GM12878 (cell line): ENCODE measurements around the gene ZNRF3. TPM values are rescaled to one million over a fixed set of nuclear protein-coding genes. Genes with fewer than 3 reads are reported as not detected.

Source experiments
- ATAC-seq: fragments of 200-7000 bp; cut with Tn5 transposase; 3 replicates; pipeline ENCODE4 v1.9.1; 2020; ENCODE audit warnings: mild to moderate bottlenecking, moderate library complexity
- BruUV-seq: library from RNA; stranded (reverse); fragments of 400-500 nt; replicated peaks from 2 replicates; lab custom pipeline; 2021; lab: Mats Ljungman, UMichigan
- CTCF ChIA-PET: fragments of 300-600 bp; sonication (Branson Sonifier 250); formaldehyde crosslinking; extraction: SDS; loops from one replicate; lab custom pipeline; 2021; ENCODE audit warnings: inconsistent platforms; lab: Yijun Ruan, JAX
- POLR2A ChIA-PET: fragments of 350-600 bp; formaldehyde crosslinking; extraction: SDS; loops from one replicate; lab custom pipeline; 2021; ENCODE audit warnings: inconsistent platforms; lab: Charles Lee
- RAD21 ChIA-PET: fragments of 300-600 bp; sonication (Branson Sonifier 250); formaldehyde crosslinking; loops from one replicate; lab custom pipeline; 2023; ENCODE audit warnings: antibody characterized with exemption; ENCODE audit not compliant: unreplicated experiment; lab: Charles Lee
- SMC1A ChIA-PET: fragments of 300-600 bp; sonication (Branson Sonifier 250); formaldehyde crosslinking; loops from one replicate; lab custom pipeline; 2023; ENCODE audit not compliant: unreplicated experiment, uncharacterized antibody; lab: Charles Lee
- DNase-seq: peaks from one replicate; pipeline ENCODE4 v3.0.0-alpha.2; 2011; ENCODE audit warnings: low read depth, low spot score
- FAIRE-seq: peaks from 3 replicates; lab custom pipeline; 2011; peaks lifted over from hg19 to GRCh38; lab: Jason Lieb, UNC
- H2AFZ ChIP-seq: 2 replicates; pipeline ENCODE4 v1.6.0; 2011; ENCODE audit warnings: low read depth, low read length, control low read depth; ENCODE audit not compliant: control insufficient read depth
- H3K27ac ChIP-seq: 2 replicates; pipeline ENCODE4 v1.5.1; 2011; ENCODE audit warnings: control low read depth; ENCODE audit not compliant: control insufficient read depth, insufficient read depth
- H3K27me3 ChIP-seq, 2 experiments: replicated peaks in 1 of 2; 2 replicates each; pipeline versions ENCODE4 v1.6.0 to v1.6.1; 2011; ENCODE audit warnings: low read length in 1 of 2; ENCODE audit not compliant: control insufficient read depth in 2 of 2, insufficient read depth in 2 of 2
- H3K36me3 ChIP-seq, 2 experiments: 2 replicates each; pipeline ENCODE4 v1.5.1; 2011; ENCODE audit warnings: low read length in 1 of 2; ENCODE audit not compliant: control insufficient read depth in 2 of 2, insufficient read depth in 2 of 2
- H3K4me1 ChIP-seq: 2 replicates; pipeline ENCODE4 v1.6.1; 2011; ENCODE audit warnings: mild to moderate bottlenecking, low read length, moderate library complexity, mixed read lengths; ENCODE audit not compliant: control insufficient read depth, insufficient read depth
- H3K4me2 ChIP-seq: 2 replicates; pipeline ENCODE4 v1.6.0; 2011; ENCODE audit warnings: control low read depth; ENCODE audit not compliant: control insufficient read depth, insufficient read depth
- H3K4me3 ChIP-seq: fragments of 200-600 bp; sonication (generic); 2 replicates; pipeline ENCODE4 v1.5.1; 2016
- H3K79me2 ChIP-seq: 2 replicates; pipeline ENCODE4 v1.6.0; 2011; ENCODE audit warnings: low read length; ENCODE audit not compliant: control insufficient read depth, insufficient read depth
- H3K9ac ChIP-seq: 2 replicates; pipeline ENCODE4 v1.8.0; 2011; ENCODE audit warnings: low read length, control low read depth, mixed read lengths; ENCODE audit not compliant: control insufficient read depth, insufficient read depth
- H3K9me3 ChIP-seq: replicated peaks from 3 replicates; pipeline ENCODE4 v1.5.1; 2011; ENCODE audit warnings: mild to moderate bottlenecking, low read length; ENCODE audit not compliant: control insufficient read depth, insufficient read depth
- H4K20me1 ChIP-seq: 2 replicates; pipeline ENCODE4 v1.6.0; 2011; ENCODE audit not compliant: control insufficient read depth, insufficient read depth
- ATF3 ChIP-seq: IDR thresholded peaks from 2 replicates; pipeline ENCODE4 v1.6.1; 2011; ENCODE audit warnings: low read depth, mild to moderate bottlenecking, low read length, moderate library complexity, borderline replicate concordance; ENCODE audit errors: extremely low read depth
- EGR1 ChIP-seq, 2 experiments: IDR thresholded peaks; 1 replicate in 1 of 2; 2 replicates in 1 of 2; pipeline ENCODE4 v1.6.1; 2011 to 2012; ENCODE audit warnings: low read depth in 2 of 2, low read length in 2 of 2, borderline replicate concordance in 1 of 2, mild to moderate bottlenecking in 1 of 2, moderate library complexity in 1 of 2
- KLF5 ChIP-seq: fragments of 450-650 bp; IDR thresholded peaks from 2 replicates; pipeline ENCODE4 v1.6.1; 2014; ENCODE audit warnings: mild to moderate bottlenecking; ENCODE audit not compliant: partially characterized antibody
- NFYB ChIP-seq: IDR thresholded peaks from 2 replicates; pipeline ENCODE4 v1.6.1; 2011; ENCODE audit warnings: low read depth, mild to moderate bottlenecking, low read length, improper control_type of control experiment, moderate library complexity; ENCODE audit not compliant: insufficient read depth
- PRDM15 ChIP-seq: fragments of 450-650 bp; formaldehyde crosslinking; IDR thresholded peaks from 2 replicates; pipeline ENCODE4 v1.4.0; 2020; ENCODE audit warnings: mild to moderate bottlenecking, moderate library complexity
- ZNF24 ChIP-seq: fragments of 450-650 bp; IDR thresholded peaks from 2 replicates; pipeline ENCODE4 v1.6.1; 2017; ENCODE audit warnings: antibody characterized with exemption, mild to moderate bottlenecking
- WGBS: methylation state at CpG from one replicate; pipeline ENCODE4 v1.1.6; 2016; ENCODE audit warnings: low lambda C conversion rate; ENCODE audit not compliant: insufficient replicate concordance, insufficient coverage; ENCODE audit errors: missing lambda C conversion rate; 5-methylcytosine and 5-hydroxymethylcytosine counted together
- in situ Hi-C: fragments of 300-500 bp; cut with MboI; formaldehyde crosslinking; loops from 9 replicates; pipeline ENCODE4 v1.14.3; 2018; ENCODE audit warnings: mixed read lengths
- intact Hi-C: fragments of 100-400 bp; cut with micrococcal nuclease; formaldehyde crosslinking; loops from one replicate; pipeline ENCODE4 v1.14.2; 2022; ENCODE audit not compliant: unreplicated experiment
- polyA plus RNA-seq, 11 experiments: library from polyadenylated mRNA; depleted of rRNA in 4 of 11; unstranded in 6 of 11; stranded (reverse) in 5 of 11; fragments of >200 nt; fragmentation: Nextera tagmentation in 4 of 11; fragmentation: Illumina TruSeq in 1 of 11; extraction: Ambion mirVana in 4 of 11; extraction: Trizol in 1 of 11; gene quantifications; 1 replicate in 1 of 11; 2 replicates in 10 of 11; pipeline versions ENCODE4 v1.2.1 to v1.2.3, GENCODE V29; 2011 to 2016; ENCODE audit warnings: inconsistent platforms in 2 of 11, missing spikeins in 2 of 11, low read depth in 1 of 11
- total RNA-seq, 4 experiments: library from RNA; depleted of rRNA in 3 of 4; stranded (reverse); fragments of >200 nt in 3 of 4; fragmentation: Illumina TruSeq in 1 of 4; extraction: Trizol in 1 of 4; gene quantifications; 2 replicates each; pipeline versions ENCODE4 v1.2.1 to v1.2.3, GENCODE V29; 2013 to 2021

ZNRF3 gene
- total and polyA plus RNA-seq, 10 of the 15 experiments (the other 5 are each of a cell fraction or from before 2014, with no cell fraction given): 0.05 to 2.4 (median 0.46) TPM

GRCh38 chr22:28988457-28988856 lies 105.1 kb downstream of the ZNRF3 start:
- Histone ChIP-seq H4K20me1 (no peaks in the 10 kb centered on the region), H3K27ac (no peak overlapping the region), H3K36me3 (no peaks in the 10 kb centered on the region), H3K4me3 (no peak overlapping the region), H3K79me2 (no peaks in the 10 kb centered on the region), H3K9me3 (no peaks in the 10 kb centered on the region; the same call in 2 of the 3 replicates), H3K9ac (no peak overlapping the region), H3K4me1 (no peaks in the 10 kb centered on the region), H3K27me3 (no peaks in the 10 kb centered on the region), H3K4me2 (no peak overlapping the region), H2AFZ (no peak overlapping the region)
- SMC1A ChIA-PET: interaction anchor here (0.8 to 4.8 kb wide), 13 partner anchors 8 to 156 kb away, joined by 3 to 40 read pairs (median 5); no protein-coding TSS in a partner anchor
- POLR2A ChIA-PET: interaction anchor here (0.9 to 2.0 kb wide), 3 partner anchors 11 to 39 kb away, joined by 3 to 9 read pairs (median 8); no protein-coding TSS in a partner anchor
- ATAC-seq: no peak
- 39% methylated on average over 4 of the region's 4 CpGs for WGBS
- BruUV-seq: no TSS peak
- RAD21 ChIA-PET: interaction anchor here (0.6 to 2.5 kb wide), 11 partner anchors 10 to 179 kb away, joined by 3 to 9 read pairs (median 4); partner anchors contain the start of gene ZNRF3
- in situ Hi-C loops: no loop called here
- no peak for FAIRE-seq
- no peak for TF ChIP-seq PRDM15 (CRISPR knock-in tag)
- no peak for TF ChIP-seq EGR1 (IDR thresholded peaks at IDR 0.05; ENCODE audit: borderline replicate concordance in 1 of 2, low read depth in 2 of 2, low read length in 2 of 2)
- TF ChIP-seq ZNF24: no peak
- TF ChIP-seq NFYB: no peak
- TF ChIP-seq KLF5: no peak
- no peak for TF ChIP-seq ATF3
- intact Hi-C loops: no loop called here
- CTCF ChIA-PET: interaction anchor here (1.0 to 2.2 kb wide), 5 partner anchors 24 to 133 kb away, joined by 3 to 6 read pairs (median 4); no protein-coding TSS in a partner anchor
- DNase-seq: no peak
